Activated CD8-positive, alpha-beta memory T cell treated with anti-CD3 and anti-CD28 coated beads for 4 hours (primary cell): ENCODE data around the gene ZNF280D.
"Not testable (repeated sequence)": the region's sequence is repeated elsewhere in the genome, so short reads cannot be mapped to it uniquely, and the experiment has no call there.

Experiments used
- DNase-seq, 2 donors: peaks; one replicate each; pipeline ENCODE4 v3.0.0-alpha.2; 2020; ENCODE audit warnings: low read depth in 2 of 2

Gene ZNF280D, protein sequence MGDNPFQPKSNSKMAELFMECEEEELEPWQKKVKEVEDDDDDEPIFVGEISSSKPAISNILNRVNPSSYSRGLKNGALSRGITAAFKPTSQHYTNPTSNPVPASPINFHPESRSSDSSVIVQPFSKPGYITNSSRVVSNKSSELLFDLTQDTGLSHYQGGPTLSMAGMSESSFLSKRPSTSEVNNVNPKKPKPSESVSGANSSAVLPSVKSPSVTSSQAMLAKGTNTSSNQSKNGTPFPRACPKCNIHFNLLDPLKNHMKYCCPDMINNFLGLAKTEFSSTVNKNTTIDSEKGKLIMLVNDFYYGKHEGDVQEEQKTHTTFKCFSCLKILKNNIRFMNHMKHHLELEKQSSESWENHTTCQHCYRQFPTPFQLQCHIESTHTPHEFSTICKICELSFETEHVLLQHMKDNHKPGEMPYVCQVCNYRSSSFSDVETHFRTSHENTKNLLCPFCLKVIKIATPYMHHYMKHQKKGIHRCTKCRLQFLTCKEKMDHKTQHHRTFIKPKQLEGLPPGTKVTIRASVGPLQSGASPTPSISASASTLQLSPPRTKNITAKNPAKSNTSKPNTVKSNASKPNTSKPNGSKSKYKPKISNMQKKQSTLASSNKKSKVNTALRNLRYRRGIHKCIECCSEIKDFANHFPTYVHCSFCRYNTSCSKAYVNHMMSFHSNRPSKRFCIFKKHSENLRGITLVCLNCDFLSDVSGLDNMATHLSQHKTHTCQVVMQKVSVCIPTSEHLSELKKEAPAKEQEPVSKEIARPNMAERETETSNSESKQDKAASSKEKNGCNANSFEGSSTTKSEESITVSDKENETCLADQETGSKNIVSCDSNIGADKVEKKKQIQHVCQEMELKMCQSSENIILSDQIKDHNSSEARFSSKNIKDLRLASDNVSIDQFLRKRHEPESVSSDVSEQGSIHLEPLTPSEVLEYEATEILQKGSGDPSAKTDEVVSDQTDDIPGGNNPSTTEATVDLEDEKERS

DNA sequence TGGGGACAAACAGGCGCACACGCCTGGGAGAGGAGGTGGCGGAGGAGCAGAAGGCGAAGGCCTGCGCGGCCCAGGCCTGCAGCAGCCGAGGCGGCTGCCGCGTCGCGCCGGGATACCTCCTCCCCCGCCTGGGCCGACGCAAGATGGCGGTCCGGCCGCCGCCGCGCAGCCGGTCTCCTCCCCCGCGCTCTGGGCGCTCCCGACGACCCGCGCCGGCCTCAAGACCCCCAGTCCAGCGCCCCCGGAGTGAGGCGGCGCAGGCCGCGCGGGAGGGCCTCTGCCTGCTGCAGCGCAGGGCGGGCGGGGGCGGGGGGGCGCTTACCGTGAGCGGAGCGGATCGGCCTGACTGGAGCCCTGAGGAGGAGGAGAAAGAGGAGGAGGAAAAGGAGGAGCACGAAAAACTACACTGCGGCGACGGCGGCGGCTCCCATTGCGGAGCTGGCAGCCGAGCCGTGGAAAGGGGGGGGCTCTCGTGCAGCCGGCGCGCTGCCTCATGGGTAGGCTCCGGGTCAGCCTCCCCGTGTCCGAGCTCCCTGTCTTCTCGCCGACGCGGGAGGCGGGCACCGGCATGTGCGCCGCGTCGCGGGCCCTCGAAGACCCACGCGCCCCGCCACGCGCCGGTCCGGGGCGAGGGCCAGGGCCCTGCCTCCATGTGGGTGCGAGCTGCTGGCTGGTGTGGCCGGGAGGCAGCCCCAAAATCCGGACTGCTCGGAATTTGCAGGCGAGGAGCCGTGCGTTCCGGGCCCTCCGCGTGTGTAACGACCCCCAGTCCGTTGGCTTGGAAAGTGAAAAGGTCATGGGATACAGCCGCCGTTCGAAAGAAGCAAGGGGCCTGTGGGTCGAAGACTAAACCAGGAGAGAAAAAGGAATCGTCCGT is at the start of gene ZNF280D:
TSS of gene ZNF280D (minus strand) at position 374 of the 877 bp plus-strand sequence. CDS start 26,400 bp downstream, outside the sequence.
- DNase-seq = peak; percentile 49 to 56

DNA sequence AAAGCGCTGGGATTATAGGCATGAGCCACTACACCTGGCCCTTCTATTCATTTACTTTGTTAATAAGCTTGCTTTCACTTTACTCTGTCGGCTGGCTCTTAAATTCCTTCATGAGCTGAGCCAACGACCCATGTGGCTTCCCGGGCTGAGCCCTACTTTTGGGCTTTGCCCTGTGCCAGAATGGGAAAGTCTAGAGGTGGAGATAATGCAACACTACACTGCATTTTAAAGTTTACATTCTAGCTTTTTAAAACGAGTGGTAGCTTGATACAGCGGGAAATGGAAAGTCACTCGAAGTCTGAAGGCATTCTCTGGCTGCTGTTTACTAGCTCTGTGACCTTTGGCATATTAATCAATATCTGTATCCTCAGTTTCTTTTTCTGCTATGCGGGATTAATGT is 49.0 kb upstream of the ZNF280D start:
- DNase-seq = no peak

DNA sequence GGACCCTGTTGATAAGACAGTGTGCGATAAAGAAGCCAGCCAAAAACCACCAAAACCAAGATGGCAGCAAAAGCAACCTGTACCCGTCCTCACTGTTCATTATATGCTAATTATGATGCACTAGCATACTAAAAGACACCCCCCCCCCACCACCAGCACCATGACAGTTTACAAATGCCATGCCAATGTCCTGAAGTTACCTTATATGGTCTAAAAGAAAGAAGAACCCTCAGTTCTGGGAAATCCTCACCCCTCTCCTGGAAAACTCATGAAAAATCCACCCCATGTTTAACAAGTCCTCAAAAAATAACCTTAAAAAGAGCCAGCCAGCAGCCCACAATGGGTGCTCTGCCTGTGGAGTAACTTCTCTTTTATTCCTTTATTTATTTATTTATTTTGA is 48.4 kb upstream of the ZNF280D start:
- DNase-seq = no peak

DNA sequence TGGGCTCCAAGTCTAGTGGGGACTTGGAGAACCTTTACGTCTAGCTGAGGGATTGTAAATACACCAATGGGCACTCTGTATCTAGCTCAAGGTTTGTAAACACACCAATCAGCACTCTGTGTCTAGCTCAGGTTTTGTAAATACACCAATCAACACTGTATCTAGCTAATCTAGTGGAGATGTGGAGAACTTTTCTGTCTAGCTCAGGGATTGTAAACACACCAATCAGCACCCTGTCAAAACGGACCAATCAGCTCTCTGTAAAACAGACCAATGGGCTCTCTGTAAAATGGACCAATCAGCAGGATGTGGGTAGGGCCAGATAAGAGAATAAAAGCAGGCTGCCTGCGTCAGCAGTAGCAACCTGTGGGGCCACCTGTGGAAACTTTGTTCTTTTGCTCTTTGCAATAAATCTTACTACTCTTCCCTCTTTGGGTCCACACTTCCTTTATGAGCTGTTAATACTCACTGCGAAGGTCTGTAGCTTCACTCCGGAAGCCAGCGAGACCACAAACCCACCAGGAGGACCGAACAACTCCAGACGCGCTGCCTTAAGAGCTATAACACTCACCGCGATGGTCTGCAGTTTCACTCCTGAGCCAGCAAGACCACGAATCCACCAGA is 46.9 kb upstream of the ZNF280D start:
- not testable (repeated sequence) for DNase-seq

DNA sequence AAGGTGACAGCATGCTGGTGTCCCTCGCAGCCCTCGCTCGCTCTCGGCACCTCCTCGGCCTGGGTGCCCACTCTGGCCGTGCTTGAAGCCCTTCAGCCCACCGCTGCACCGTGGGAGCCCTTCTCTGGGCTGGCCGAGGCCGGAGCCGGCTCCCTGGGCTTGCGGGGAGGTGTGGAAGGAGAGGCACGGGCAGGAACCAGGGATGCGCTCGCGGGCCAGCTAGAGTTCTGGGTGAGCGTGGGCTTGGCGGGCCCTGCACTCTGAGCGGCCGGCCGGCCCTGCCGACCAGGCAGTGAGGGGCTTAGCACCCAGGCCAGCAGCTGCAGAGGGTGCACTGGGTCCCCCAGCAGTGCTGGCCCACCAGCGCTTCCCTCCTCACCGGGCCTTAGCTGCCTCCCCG is 46.1 kb upstream of the ZNF280D start:
- not testable (repeated sequence) for DNase-seq

DNA sequence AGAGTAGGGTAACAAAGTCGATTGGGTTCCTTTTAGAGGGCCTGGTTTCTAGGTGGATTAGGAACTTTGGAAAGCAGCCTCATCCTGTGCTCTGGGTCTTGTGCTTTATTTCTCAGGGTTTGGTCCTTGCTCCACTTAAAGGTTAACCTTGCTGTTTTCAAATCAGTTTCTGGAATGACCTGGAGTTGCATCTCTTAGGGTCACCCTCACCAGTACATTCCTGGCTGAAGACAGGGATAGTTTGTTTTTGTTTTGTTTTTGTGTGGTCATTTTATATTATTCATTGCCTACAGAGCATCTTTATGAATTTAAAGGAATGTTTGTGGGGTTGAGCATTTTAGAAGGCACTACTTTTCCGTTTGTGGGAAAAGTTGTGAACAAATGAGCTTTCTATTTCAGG is 45.5 kb upstream of the ZNF280D start:
- DNase-seq = no peak

DNA sequence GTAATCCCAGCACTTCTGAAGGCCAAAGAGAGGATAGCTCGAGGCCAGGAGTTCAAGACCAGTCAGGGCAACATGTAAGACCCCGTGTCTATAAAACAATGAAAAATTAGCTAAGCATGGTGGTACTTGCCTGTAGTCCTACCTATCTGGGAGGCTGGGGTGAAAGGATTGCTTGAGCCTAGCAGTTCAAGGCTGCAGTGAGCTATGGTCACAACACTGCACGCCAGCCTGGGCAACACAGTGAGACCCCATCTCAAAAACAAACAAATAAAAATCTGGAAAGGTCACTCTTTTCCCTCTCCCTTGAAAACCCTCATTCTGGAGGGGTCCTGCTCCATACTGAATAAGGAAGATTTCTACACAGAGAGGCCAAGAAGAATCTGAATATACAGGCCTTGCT is 43.5 kb upstream of the ZNF280D start:
- no peak for DNase-seq

DNA sequence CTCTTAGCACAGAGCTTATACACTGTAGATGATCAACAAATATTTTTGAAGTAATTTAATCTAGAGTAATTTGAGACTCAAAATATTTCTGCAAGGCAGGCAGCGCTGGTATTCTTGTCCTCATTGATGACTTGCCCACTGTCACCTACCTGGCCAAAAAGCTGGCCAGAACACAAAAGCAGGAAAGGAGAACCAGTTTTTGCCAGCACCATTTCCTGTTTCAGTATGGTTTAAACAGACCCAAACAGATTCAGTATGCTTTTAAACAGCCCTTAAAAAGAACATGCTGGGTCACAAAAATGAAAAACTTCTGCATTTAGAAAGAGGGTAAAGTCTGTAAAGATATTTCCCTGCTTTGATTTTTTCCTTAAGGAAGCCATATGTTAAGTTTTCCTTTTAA is 42.3 kb upstream of the ZNF280D start:
- DNase-seq = no peak

DNA sequence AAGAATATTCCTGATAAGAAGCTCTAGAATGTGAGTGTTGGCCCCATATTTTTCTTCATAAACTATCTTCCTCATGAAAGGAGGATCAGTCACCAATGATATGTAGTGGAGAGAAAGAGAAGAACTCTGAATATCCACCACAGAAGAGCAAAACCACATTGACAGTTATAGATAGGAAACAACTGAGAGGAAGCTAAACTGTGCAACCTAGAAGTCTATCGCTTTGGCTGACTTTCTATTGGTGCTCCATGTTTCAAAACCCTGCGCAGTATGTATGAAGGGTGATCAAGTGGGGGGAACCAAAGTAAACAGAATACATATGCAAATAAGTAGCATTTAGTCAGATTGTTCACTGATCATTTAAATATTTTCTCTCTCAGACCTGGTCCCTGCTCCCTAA is 41.0 kb upstream of the ZNF280D start:
- no peak for DNase-seq

DNA sequence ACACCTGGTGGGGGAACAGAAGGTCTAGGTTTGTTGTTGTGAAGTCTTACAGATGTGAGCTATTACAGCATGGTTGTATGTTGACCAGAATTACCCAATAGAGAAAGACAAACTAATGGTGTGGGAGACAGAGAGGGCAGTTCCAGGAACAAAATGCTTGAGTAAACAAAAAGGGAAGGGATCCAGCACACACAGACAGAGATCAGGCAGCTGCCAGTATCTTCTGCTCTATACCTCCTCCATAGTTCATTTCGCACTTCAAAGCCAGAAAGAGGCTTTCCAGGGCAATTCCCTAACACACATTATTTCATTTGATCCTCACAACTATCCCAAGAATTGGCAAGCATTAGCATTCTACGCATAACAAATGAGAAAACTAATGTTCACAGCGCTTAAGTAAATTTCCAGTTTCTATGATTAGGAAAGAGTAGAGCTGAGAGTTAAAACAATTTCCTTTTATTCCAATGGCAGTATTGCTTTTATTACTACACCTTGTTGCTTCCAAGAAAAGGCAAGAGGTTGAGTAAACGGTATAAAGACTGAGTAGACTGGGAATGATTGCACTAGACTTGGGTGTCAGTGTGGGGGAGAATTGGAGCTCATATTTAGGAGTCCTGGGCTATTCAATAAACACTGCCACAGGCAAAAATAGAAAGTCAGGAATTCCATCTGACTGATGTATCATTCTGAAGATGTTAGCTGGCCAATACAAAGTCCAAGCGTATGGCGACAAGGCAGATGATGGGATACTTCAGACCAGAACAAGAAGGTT is 39.7 kb upstream of the ZNF280D start:
- DNase-seq = no peak

DNA sequence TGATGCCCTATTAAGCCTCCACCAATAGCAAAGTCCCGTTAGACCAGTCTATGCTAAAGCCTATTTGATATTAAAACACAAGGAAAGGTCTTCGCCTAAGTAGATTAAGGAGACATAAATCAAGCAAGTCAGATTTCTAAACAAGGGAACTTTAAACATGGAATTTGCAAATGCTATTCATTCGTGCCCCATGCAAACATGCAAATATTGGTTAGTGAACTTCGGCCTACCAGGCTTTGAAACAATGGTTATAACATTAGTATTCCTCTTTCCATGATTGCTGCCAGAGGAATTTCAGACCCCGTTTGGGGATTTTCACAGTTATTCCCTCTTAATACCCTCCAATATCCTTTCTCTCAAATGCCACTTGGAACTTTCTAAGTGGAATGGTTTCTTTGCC is 36.9 kb upstream of the ZNF280D start:
- DNase-seq = no peak

DNA sequence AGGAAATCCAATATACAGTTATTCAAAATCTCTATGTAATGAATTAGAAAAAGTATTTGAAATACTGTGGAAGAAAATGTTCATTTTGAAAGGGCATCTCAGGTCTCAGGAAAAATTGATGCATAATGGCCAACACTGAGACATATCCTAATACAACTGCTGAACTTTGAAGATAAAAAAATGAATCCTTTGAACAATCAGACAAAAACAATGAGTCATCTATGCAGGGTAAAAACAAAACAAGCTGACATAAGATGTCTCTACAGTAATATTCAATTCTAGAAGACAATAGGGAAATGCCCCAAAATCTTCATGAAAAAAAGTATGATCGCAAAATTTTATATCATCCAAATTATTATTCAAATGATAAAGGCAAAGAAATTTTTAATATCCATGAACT is 34.0 kb upstream of the ZNF280D start:
- DNase-seq = no peak

DNA sequence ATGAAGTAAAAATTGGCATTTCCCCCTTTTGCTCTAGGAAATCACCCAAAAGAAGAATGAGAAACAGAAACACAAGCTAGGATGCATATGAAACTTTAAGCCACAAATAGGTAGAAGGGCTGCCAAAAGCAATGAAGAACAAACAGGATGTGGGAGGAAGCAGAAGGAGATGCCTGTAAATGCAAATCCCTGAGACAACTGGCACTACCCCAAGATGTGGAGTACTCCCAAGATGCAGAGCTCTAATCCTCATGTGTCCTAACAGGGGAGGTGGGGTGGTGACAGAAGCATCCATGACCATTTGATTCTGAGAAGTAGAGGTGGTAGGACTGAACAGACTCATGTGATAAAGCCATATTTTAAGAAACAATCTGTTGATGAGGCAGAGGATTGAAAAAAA is 31.9 kb upstream of the ZNF280D start:
- no peak for DNase-seq

DNA sequence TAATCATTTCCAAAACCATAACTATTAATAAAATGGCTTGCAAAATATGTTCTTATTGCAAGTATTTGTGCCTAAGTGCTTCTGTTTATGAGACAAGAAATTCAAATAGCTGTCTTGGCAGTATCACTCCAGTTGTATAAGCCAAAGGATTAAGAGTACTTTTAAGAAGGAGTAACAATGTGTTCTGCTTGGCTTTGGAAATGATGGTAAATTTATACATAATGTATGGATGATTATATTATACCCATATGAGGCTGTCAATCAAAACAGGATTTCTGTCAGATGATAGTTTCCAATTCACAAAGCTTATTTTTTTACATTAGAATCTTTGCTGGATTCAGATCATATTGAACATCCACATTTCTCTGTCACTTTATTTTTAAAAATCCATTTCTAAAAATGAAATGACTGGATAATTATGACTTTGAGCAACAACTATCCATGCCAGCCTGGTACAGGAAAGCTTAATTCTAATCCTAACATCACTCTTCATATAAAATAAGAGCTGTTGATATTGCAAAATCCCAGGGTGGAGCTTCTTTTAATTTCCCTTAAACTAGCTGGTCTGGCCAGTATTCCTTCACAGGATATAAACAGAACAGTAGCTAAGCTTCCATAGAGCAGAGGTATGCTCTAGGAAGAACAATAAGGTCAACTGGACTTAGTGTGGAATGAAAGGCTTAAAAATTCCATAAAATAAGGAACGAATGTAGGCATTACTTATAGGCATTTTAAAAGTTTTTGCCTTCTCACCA is 30.0 kb upstream of the ZNF280D start:
- DNase-seq = no peak

DNA sequence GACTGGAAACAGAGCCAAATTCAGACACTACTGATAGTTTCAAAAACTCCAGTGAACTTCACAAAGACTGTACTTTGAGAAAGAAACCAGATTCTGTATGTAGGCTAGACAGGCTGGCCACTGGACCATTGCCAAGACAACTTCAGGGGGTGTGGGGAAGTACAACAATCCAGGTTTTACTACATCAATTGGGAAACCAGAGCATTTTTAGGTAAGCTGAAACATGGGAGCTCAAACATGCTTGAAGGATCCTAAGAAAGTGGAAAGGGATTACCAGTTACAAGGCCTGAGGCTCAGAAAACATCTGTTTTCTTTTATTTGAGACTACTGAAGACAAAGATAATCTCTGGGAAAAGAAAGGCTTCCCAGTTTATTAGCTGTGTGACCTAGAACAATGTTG is 26.9 kb upstream of the ZNF280D start:
- DNase-seq = no peak

DNA sequence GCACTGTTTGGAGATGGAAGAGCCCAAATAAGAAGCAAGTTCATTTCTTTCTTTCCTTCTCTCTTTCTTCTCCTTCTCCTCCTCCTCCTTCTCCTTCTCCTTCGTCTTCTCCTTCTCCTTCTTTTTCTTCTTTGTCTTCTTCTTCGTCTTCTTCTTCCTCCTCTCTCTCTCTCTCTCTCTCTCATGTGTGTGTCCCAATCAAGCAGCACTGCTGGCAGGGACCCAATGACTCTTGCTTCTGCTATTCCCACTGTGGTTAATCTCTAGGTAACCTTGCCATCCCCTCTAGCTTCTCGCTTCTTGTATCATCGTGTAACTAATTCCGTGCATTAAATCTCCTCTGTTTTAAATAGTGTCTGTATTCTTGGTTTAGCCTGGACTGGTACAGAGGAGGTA is 26.1 kb upstream of the ZNF280D start:
- no peak for DNase-seq

DNA sequence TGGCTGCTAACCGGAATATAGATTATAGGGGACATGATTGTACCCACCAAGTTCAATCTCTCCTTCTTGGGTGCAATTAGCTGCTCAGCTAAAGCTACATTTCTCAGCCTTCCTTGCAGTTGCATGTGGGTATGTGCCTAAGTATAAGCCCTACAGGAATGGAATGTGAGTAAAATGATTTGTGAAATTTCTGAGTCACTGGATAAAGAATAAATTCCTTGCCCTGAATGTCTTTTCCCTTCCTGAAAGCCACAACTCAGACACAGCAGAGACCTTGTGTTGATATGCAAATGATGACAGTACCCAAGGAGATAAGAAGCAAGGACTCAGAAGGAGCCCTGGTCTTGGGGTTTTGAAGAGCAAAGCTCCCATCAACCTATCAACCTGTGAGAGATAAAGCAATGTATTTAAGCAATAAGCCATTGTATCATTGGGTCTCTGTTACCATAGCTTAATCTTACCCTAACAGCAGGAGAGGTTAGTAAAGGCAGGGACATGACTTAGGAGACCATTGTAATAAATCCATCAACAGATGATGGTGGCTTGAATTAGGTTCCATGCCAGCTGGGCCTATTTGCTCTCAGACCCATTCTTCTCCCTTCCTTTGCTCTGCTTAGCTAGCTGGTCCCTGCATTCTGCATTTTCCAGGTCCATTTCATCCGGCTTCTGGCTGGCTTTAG is 25.6 kb upstream of the ZNF280D start:
- no peak for DNase-seq

DNA sequence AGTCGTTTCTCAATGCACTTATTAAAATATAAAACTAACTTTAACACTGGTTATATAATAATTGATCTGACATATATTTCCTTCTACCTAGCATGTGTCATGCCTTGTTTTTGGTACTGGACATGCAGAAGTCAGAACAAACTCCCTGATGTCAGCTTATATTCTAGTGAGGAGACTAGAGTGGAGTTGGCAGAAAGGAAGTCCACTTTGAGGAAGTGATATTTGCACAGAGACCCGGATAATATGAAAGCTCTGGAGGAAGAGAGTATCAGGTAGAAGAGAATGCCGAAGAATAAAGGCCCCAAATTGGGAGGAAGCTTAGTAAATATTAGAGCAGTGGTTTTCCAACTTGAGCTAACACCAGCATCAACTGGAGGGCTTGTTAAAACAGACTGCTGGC is 24.6 kb upstream of the ZNF280D start:
- DNase-seq = no peak

DNA sequence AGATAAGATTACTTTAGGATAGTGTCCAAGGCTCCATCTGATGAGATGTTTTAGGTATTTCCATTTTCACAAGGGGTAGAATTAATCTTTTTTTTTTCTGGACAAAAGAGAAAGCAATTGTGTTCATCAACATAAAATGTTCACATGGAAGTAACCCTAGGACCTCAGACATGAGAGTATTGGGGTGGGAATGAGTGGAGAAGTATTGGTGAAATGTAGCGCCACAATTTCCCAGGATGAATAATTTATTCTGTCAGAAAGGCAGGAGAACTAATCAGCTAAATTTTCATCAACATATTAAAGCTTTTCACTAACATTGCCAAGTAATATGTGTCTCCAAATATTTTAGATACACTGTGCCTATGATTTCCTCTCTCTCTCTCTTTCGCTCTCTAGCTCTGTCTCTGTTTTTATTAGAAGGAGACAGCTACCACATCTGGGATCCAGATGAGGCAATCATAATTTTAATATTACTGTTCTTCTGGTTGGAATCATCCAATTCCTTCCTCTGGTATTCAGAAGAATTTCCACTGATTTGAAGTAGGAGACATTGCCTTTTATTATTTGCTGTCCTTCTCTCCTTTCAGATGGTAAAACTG is 21.6 kb upstream of the ZNF280D start:
- DNase-seq = no peak
